ENCODE results near the gene GBP7. TPM values are rescaled to one million over a fixed set of nuclear protein-coding genes. Genes with fewer than 3 reads are reported as not detected.

GBP7 gene
- polyA plus RNA-seq, 3 donors, result not detected

DNA sequence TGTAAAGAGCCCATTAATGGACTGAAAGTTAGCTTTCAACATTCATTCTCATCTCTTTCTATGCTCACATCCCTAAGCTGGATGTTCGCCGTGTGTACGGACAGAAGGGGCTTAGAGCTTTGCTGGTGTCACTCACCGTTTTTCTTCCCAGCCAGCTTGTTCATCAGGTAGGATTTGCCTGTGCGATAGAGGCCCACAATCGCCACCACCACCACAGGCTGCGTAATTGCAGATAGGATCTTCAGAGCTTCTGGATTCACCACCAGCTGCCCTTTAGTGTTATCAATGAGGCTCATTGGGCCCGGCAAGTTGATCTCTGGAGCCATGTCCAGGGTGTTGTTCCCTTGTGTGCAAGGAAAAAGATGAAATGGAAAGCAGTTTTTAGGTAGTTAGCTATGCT, 54.2 kb downstream of the GBP7 start:
- Mint-ChIP-seq H3K9me3 (peaks cover 0 to 3% (median 0%) of the 10 kb centered on the region in 7 donors), H3K4me3 (no peak overlapping the region), H3K36me3 (peaks cover 7 to 32% of the 10 kb centered on the region in 2 donors), H3K27me3 (ENCODE audit: low read depth in 3 of 3) (peaks cover 0 to 1% (median 0%) of the 10 kb centered on the region in 3 donors), H3K27ac (peak overlapping the region in 2 of 7 donors; percentile 4 to 20), H3K4me1 (peaks cover 36% of the 10 kb centered on the region)
- Histone ChIP-seq H3K27me3 (ENCODE audit: control insufficient read depth in 2 of 2, insufficient read depth in 2 of 2, low read length in 2 of 2) (no peaks in the 10 kb centered on the region), H3K4me3 (replicated peaks in 1 of 3; ENCODE audit: low read depth in 2 of 3, low read length in 3 of 3) (no peak overlapping the region), H3K4me2 (replicated peaks; ENCODE audit: extremely low read depth, low read length, poor library complexity, severe bottlenecking) (no peak overlapping the region), H3K4me1 (ENCODE audit: control insufficient read depth in 1 of 2, insufficient read depth in 2 of 2, low read length in 2 of 2) (peaks cover 22 to 35% of the 10 kb centered on the region in 2 donors), H2AFZ (ENCODE audit: insufficient read depth, low read depth, low read length, poor library complexity, severe bottlenecking) (no peak overlapping the region), H3K27ac (ENCODE audit: low read depth in 1 of 2, low read length in 2 of 2) (no peak overlapping the region), H3K9me3 (replicated peaks in 1 of 2; ENCODE audit: control insufficient read depth in 1 of 2, insufficient read depth in 1 of 2, low read length in 2 of 2) (no peaks in the 10 kb centered on the region), H4K20me1 (ENCODE audit: insufficient read depth, low read length) (peaks cover 11% of the 10 kb centered on the region), H3K36me3 (replicated peaks in 1 of 2; ENCODE audit: control insufficient read depth in 1 of 2, insufficient read depth in 2 of 2, low read length in 2 of 2) (peaks cover 46 to 59% of the 10 kb centered on the region in 2 donors), H3K9ac (ENCODE audit: insufficient read depth, low read length, poor library complexity, severe bottlenecking) (no peak overlapping the region), H3K79me2 (ENCODE audit: insufficient read depth, low read length) (peaks cover 25% of the 10 kb centered on the region)
- TF ChIP-seq, protein P1, sequence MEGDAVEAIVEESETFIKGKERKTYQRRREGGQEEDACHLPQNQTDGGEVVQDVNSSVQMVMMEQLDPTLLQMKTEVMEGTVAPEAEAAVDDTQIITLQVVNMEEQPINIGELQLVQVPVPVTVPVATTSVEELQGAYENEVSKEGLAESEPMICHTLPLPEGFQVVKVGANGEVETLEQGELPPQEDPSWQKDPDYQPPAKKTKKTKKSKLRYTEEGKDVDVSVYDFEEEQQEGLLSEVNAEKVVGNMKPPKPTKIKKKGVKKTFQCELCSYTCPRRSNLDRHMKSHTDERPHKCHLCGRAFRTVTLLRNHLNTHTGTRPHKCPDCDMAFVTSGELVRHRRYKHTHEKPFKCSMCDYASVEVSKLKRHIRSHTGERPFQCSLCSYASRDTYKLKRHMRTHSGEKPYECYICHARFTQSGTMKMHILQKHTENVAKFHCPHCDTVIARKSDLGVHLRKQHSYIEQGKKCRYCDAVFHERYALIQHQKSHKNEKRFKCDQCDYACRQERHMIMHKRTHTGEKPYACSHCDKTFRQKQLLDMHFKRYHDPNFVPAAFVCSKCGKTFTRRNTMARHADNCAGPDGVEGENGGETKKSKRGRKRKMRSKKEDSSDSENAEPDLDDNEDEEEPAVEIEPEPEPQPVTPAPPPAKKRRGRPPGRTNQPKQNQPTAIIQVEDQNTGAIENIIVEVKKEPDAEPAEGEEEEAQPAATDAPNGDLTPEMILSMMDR (IDR thresholded peaks at IDR 0.05), result no peak
- intact Hi-C loops (cut with micrococcal nuclease), result no loop called here
- DNase-seq, result no peak
- WGBS (ENCODE audit: insufficient coverage), result 100% methylated on average over 5 of the region's 8 CpGs

DNA sequence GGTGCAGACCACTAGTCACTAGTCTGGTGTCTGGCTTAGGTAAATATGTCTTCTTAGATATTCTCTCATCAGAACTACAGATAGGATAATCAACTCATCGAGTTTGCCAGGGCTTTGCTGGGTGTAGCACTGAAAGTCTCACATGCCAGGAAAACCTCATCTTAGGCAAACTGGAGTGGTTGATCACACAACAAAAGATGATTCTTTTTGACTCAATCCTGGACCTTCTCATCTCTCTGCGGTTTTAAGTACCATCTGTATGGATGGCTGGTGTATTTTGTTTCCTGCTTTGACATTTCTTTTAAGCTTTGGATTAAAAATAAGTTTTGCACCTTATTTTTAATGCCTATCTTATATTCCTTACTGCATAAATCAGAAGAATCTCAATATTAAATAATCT, 61.1 kb downstream of the GBP7 start:
- H3K27me3 ChIP-seq (ENCODE audit: control insufficient read depth in 2 of 2, insufficient read depth in 2 of 2, low read length in 2 of 2), result no peaks in the 10 kb centered on the region
- Mint-ChIP-seq H3K4me3 (no peak overlapping the region), H3K4me1 (no peaks in the 10 kb centered on the region), H3K27ac (no peak overlapping the region), H3K36me3 (peaks cover 28 to 57% of the 10 kb centered on the region in 2 donors), H3K27me3 (ENCODE audit: low read depth in 3 of 3) (peaks cover 0 to 4% (median 0%) of the 10 kb centered on the region in 3 donors), H3K9me3 (no peaks in the 10 kb centered on the region)
- H3K4me2 ChIP-seq (replicated peaks; ENCODE audit: extremely low read depth, low read length, poor library complexity, severe bottlenecking), result no peak overlapping the region
- H3K4me1 ChIP-seq (ENCODE audit: control insufficient read depth in 1 of 2, insufficient read depth in 2 of 2, low read length in 2 of 2), result no peaks in the 10 kb centered on the region
- no CpG with 5 or more reads among the region's 2 CpGs for WGBS (ENCODE audit: insufficient coverage)
- H4K20me1 ChIP-seq (ENCODE audit: insufficient read depth, low read length), result peaks cover 13% of the 10 kb centered on the region
- H3K4me3 ChIP-seq (replicated peaks in 1 of 3; ENCODE audit: low read depth in 2 of 3, low read length in 3 of 3), result no peak overlapping the region
- H3K79me2 ChIP-seq (ENCODE audit: insufficient read depth, low read length), result no peaks in the 10 kb centered on the region
- H2AFZ ChIP-seq (ENCODE audit: insufficient read depth, low read depth, low read length, poor library complexity, severe bottlenecking), result no peak overlapping the region
- no peak overlapping the region for H3K27ac ChIP-seq (ENCODE audit: low read depth in 1 of 2, low read length in 2 of 2)
- DNase-seq, result no peak
- intact Hi-C loops (cut with micrococcal nuclease), result loop anchor here in 1 of 2 donors (10.0 kb wide), 1 partner anchor 60 kb away; no protein-coding TSS in a partner anchor
- H3K36me3 ChIP-seq (replicated peaks in 1 of 2; ENCODE audit: control insufficient read depth in 1 of 2, insufficient read depth in 2 of 2, low read length in 2 of 2), result peaks cover 96 to 97% of the 10 kb centered on the region in 2 donors
- TF ChIP-seq, protein P1 (IDR thresholded peaks at IDR 0.05), result no peak
- H3K9ac ChIP-seq (ENCODE audit: insufficient read depth, low read length, poor library complexity, severe bottlenecking), result no peak overlapping the region
- no peaks in the 10 kb centered on the region for H3K9me3 ChIP-seq (replicated peaks in 1 of 2; ENCODE audit: control insufficient read depth in 1 of 2, insufficient read depth in 1 of 2, low read length in 2 of 2)
